Right lobe of liver (tissue), 6 donors: ENCODE results near the gene NME3. TPM values are rescaled to one million over a fixed set of nuclear protein-coding genes. Genes with fewer than 3 reads are reported as not detected.
A peak's percentile ranks its signal among the peaks of the same experiment; 100 is the strongest.

Source experiments
- ATAC-seq, 4 donors: fragments of 200-7000 bp; cut with Tn5 transposase; one replicate each; pipeline ENCODE4 v1.9.1; 2020; ENCODE audit warnings: mild to moderate bottlenecking in 4 of 4, moderate library complexity in 4 of 4
- DNase-seq, 3 donors: peaks; one replicate each; pipeline ENCODE4 v3.0.0-alpha.2; 2020
- H3K27ac ChIP-seq, 3 donors: fragments of 200-600 bp; one replicate each; pipeline ENCODE4 v1.8.0; 2022
- H3K27me3 ChIP-seq, 2 donors: fragments of 200-600 bp; one replicate each; pipeline ENCODE4 v1.8.0; 2022
- H3K36me3 ChIP-seq, 4 donors: fragments of 200-600 bp; sonication (generic) in 1 of 4; one replicate each; pipeline versions ENCODE4 v1.5.1 to v1.8.0; 2017 to 2022; ENCODE audit warnings: control low read depth in 1 of 4
- H3K4me1 ChIP-seq, 4 donors: fragments of 200-600 bp; sonication (generic) in 1 of 4; one replicate each; pipeline versions ENCODE4 v1.5.1 to v1.8.0; 2017 to 2022; ENCODE audit warnings: control low read depth in 1 of 4
- H3K4me3 ChIP-seq, 3 donors: fragments of 200-600 bp; one replicate each; pipeline ENCODE4 v1.8.0; 2022
- H3K9me3 ChIP-seq, 4 donors: fragments of 200-600 bp; sonication (generic) in 1 of 4; one replicate each; pipeline versions ENCODE4 v1.5.1 to v1.8.0; 2017 to 2022; ENCODE audit warnings: control low read depth in 1 of 4
- CTCF ChIP-seq, 4 donors: fragments of 200-600 bp in 3 of 4; fragments of 450-650 bp in 1 of 4; IDR thresholded peaks; one replicate each; pipeline versions ENCODE4 v1.5.1 to v1.8.0; 2016 to 2022; ENCODE audit warnings: antibody characterized with exemption in 4 of 4, mild to moderate bottlenecking in 2 of 4
- POLR2A ChIP-seq: fragments of 450-650 bp; IDR thresholded peaks from one replicate; pipeline ENCODE4 v1.6.1; 2017; ENCODE audit warnings: antibody characterized with exemption, mild to moderate bottlenecking
- WGBS: methylation state at CpG from one replicate; pipeline ENCODE4 v1.1.6; 2018; ENCODE audit warnings: low coverage, low lambda C conversion rate; ENCODE audit not compliant: insufficient coverage; ENCODE audit errors: missing lambda C conversion rate; 5-methylcytosine and 5-hydroxymethylcytosine counted together
- intact Hi-C, 2 donors: fragments of 100-400 bp; cut with DNase I; formaldehyde crosslinking; loops; one replicate each; pipeline versions ENCODE4 v1.11.2 to v1.14.1; 2022
- total RNA-seq, 6 experiments: library from RNA; depleted of rRNA in 2 of 6; stranded (reverse); fragments of >200 nt in 2 of 6; fragmentation: NEBNext Ultra II Directional in 3 of 6; extraction: Animal tissue kit (Norgen Biotek cat#: 25700) in 3 of 6; gene quantifications; one replicate each; pipeline versions ENCODE4 v1.1.0 to v1.2.4, GENCODE V29; 2016 to 2023
- donor health status: DM: no; HTN: yes; CAD: no.
- donor health status: DM: no; HTN: no; CAD: no.
- donor health status: DM: no; HTN: no; CAD: no.
- donor health status: DM: no; HTN: yes; CAD: no.
- donor health status: DM: no; HTN: yes; CAD: no.

Gene NME3
- total RNA-seq, 6 experiments from 2014 or later, result 17.9 to 36.1 (median 23.2) TPM

GRCh38 chr16:1754204-1754603 lies 17.1 kb downstream of the NME3 start:
- intact Hi-C loops, result no loop called here
- WGBS, result 92% methylated on average over 6 of the region's 12 CpGs
- no peaks in the 10 kb centered on the region for H3K9me3 ChIP-seq
- H3K36me3 ChIP-seq, result peaks cover 0 to 21% (median 5%) of the 10 kb centered on the region in 4 donors
- no peaks in the 10 kb centered on the region for H3K27me3 ChIP-seq
- no peaks in the 10 kb centered on the region for H3K4me1 ChIP-seq
- TF ChIP-seq CTCF (IDR thresholded peaks at IDR 0.05) (no peak), POLR2A (no peak)
- H3K4me3 ChIP-seq, result no peak overlapping the region
- no peak overlapping the region for H3K27ac ChIP-seq
- no peak for DNase-seq
- ATAC-seq, result no peak

GRCh38 chr16:1752853-1753252 lies 18.5 kb downstream of the NME3 start:
- WGBS, result 95% methylated on average over 6 of the region's 14 CpGs
- ATAC-seq (no peak), DNase-seq (no peak)
- Histone ChIP-seq H3K36me3 (peaks cover 0 to 34% (median 12%) of the 10 kb centered on the region in 4 donors), H3K9me3 (no peaks in the 10 kb centered on the region), H3K4me3 (no peak overlapping the region), H3K27ac (no peak overlapping the region), H3K27me3 (no peaks in the 10 kb centered on the region), H3K4me1 (no peaks in the 10 kb centered on the region)
- no peak for TF ChIP-seq CTCF (IDR thresholded peaks at IDR 0.05)
- TF ChIP-seq POLR2A, result no peak
- intact Hi-C loops, result no loop called here

GRCh38 chr16:1751946-1752345 lies 19.4 kb downstream of the NME3 start:
- no CpG with 5 or more reads among the region's 16 CpGs for WGBS
- no peak for DNase-seq
- no peak overlapping the region for H3K27ac ChIP-seq
- peaks cover 0 to 39% (median 13%) of the 10 kb centered on the region in 4 donors for H3K36me3 ChIP-seq
- H3K9me3 ChIP-seq, result no peaks in the 10 kb centered on the region
- intact Hi-C loops, result no loop called here
- no peak overlapping the region for H3K4me3 ChIP-seq
- H3K4me1 ChIP-seq, result no peaks in the 10 kb centered on the region
- H3K27me3 ChIP-seq, result no peaks in the 10 kb centered on the region
- no peak for TF ChIP-seq POLR2A
- no peak for TF ChIP-seq CTCF (IDR thresholded peaks at IDR 0.05)
- ATAC-seq, result no peak

GRCh38 chr16:1749152-1750117 lies 21.9 kb downstream of the NME3 start:
- peaks cover 0 to 38% (median 14%) of the 10 kb centered on the region in 4 donors for H3K36me3 ChIP-seq
- WGBS, result 94% methylated on average over 17 of the region's 29 CpGs

More at GRCh38 chr16:1749152-1750117, 21.9 kb downstream of the NME3 start:
- peak in 2 of 3 donors; percentile 8 to 42 for DNase-seq
- H3K27me3 ChIP-seq, result no peaks in the 10 kb centered on the region
- H3K27ac ChIP-seq, result no peak overlapping the region
- no peaks in the 10 kb centered on the region for H3K4me1 ChIP-seq
- TF ChIP-seq POLR2A (no peak), CTCF (IDR thresholded peaks at IDR 0.05) (no peak)
- H3K9me3 ChIP-seq, result no peaks in the 10 kb centered on the region
- intact Hi-C loops, result no loop called here
- ATAC-seq, result no peak
- H3K4me3 ChIP-seq, result no peak overlapping the region
